RPMI7951 (cell line): ENCODE results near the gene ZNF777. TPM values are rescaled to one million over a fixed set of nuclear protein-coding genes. Genes with fewer than 3 reads are reported as not detected.

Source experiments
- DNase-seq: peaks from one replicate; pipeline ENCODE4 v3.0.0-alpha.2; 2012; ENCODE audit warnings: low read depth
- total RNA-seq: library from RNA; depleted of rRNA; stranded (reverse); fragments of >200 nt; shearing (Covaris generic); gene quantifications from 2 replicates; pipeline ENCODE4 v1.2.3, GENCODE V29; 2014

ZNF777 gene
- total RNA-seq, 1 experiment from 2014 or later = 5.8 TPM

DNA sequence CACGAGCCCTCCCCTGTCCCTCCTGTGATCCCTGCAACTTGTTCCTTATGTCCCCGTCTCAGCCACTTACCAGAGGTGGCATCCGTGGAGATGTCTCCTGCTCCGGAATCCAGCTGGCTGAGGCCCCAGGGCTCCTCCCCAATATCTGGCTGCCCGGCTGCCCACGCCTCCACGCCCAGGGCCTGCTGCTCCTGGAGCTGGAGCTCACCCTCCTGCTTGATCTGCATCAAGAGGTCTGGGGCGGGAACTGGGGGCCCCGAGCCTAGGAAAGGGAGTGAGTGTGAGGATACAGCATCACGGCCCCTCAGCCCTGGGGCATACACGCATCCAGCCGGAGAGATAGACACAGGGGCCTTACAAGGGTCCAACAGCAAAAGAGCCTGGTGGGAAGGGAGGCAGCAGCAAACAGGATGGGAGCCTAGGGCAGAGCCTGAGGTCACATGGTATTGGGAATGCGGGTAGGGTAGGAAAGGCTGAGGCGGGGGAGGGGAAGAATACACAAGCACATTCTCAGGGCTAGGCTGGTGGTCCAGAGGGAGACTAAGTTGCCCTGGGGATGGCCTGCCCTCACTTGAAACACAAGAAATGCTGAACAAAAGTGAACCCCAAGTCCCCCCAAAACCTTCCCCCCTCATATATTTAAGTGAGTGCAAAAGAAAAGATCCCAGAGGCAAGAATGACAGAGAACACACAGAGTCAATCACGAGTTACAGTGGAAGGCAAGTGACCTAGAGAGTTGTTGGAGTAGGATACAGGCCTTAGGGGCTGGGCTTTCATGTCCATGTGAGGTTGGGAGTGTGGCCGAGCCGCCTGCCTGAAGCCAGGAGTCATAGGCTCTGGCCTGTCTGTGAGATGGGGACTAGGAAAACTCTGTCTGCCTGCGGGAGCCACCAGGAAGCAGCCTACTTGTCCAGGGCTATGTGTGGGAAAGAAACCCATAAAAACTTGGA lies 16.9 kb upstream of the ZNF777 start:
- no peak for DNase-seq

DNA sequence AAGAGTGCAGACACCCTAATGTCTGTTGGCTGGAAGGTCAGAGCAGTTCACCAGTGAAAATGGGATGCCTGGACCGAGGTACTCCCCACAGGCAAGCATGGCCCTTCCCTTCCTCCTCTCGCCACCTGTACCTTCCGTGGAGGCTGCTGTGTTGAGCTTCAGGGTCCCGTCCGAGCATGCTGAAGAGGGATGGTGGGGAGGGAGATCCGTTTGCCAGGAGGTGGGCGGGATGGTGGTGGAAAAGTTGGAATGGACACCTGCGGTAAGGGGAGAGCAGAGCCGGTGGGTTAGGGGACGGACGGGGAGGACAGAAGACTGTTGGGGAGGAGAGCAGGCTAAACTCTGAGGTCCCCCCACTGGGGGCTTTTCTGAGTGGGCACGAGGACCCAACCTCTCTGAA lies 15.9 kb upstream of the ZNF777 start:
- no peak for DNase-seq

DNA sequence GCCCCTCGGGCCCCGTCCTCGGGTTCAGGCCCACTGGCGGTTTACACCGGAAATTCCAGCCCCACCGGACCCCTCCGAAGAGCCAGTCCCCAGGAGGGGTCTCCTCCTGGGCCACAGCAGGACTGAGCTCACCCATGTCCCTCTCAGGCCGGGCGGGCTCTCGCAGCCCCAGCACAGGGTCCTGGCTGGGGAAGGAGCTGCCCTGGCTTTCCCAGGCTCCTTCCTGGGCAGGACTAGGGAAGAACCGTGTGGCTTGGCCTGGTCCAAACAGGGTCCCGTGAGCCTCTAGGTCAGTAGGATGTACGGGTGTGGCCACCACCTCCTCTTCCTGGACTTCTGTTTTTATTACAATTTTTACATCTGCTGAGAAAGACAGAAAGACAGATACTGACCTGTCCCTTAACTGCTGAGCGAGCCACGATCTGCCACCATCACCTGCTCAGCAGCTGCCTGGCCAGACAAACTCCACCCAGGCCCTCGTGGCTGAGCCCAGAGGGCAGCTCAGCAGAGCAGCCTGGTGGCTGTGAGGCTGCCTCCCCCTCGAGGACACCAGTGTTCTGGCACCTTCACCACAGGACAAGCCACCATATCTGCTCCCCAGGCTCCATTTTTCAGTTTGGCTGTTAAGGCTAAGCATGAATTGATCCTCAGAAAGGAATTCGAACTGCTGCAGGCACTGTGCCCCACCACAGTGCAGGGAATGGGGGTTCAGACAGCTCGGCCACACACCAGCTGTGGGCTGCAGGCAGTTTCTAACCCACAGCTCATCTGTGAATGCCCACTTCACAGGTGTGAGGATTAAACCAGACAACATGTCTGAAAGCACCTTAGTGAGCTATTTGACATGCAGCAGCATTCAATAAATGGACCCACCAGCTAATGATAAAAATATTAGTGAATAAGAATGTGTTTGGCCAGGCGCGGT lies 14.5 kb upstream of the ZNF777 start:
- no peak for DNase-seq

DNA sequence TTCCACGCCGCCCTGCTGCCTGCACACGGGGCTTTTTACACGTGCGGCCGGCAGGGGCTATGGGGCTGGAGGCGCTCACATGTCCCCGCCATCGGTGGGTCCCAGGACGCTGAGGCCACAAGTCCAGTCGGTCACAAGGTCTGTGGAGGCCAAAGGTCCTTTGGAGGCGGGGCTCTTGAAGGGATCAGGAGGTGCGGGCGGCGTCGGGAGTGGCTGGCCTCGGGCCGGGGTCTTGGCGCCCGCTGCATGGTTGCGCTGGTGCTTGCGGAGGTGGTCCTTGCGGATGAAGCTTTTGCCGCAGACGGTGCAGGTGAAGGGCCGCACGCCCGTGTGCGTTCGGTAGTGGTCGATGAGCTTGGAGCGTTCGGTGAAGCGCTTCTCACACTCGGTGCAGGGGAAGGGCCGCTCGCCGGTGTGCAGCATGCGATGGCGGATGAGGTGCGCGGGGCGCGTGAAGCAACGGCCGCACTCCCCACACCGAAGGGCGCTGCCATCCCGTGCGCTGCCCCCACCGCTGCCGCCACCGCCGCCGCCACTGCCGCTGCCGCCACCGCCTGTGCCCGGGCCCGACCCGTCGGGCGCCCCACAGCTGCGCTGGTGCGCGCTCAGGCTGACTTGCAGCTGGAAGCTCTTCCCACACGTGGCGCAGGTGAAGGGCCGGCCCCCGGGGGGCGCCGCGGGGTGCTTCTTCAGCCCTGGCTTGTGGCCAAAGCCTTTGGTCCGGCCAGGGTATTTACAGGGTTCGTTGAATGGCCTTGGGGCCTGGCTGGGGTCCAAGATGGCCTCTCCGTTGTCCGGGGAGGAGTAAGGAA lies 13.7 kb upstream of the ZNF777 start:
- no peak for DNase-seq

DNA sequence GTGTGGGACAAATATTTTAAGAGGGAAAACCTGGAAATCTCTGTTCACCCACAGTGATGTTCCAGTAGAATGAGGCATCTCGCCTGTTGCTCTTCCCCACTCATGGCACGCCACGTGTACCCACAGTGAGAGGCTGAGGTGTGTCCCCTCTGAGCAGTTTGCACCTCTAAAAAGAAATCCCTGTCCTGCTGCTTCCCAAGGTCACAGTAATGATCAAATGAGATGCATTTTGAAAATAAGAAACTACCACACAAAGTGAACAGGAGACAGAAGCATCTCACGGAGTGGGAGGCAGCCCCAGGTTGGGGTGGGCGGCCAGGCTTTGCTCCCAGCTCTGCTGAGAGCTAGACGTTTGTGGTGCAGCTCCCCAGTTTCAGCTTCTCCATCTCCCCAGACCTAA lies 12.4 kb upstream of the ZNF777 start:
- DNase-seq = no peak

DNA sequence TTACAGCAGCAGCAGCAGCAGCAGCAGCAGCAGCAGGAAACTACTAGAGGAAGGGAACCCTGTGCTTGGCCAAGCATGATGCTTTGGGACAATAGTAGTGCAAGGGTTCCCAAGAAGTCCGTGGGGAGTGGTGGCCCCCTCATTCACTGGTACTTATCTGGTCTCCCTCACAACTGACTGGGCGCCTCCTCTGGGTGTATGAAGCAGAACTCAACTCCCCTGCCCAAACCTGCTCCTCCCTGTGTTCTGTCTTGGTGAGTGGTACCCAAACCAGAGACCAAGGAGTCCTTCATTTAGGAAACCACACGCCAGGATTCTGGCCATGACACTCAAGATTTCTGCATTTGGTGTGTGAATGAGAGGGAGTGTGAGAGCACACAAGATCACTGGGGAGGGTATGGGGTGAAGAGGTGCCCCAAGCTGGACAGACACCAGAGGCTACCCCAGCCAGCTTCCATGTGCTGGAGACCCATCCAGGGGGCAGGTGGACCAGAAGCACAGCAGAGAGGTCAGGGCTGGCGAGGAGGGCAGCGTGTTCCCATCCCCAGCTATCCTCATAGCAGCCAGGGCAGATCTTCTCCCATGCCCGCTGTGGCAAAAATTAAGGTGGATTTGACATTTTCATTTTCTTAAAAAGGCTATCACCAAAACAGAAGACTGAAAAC lies 10.6 kb upstream of the ZNF777 start:
- DNase-seq = no peak

DNA sequence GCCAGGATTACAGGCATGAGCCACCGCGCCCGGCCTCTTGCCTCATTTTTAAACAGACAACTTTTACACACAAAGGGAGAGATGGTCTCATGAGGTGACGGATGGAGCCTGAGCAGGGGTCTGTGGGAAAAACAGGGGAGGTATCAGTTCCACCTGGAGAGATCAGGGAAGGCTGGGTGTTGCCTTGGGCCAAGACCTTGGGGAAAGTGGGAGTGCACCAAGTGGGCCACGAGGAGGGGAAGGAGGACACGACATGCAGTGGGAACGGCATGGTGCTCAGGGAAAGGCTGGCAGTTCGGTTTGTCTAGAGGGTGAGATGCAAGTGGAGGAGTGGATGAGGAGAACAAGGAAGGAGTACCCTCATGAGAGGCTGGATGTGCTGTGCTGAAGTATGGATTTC lies 8.9 kb upstream of the ZNF777 start:
- no peak for DNase-seq

GRCh38 chr7:149468208-149468607 lies 7.3 kb upstream of the ZNF777 start:
- DNase-seq = peak; percentile 24

- DNase-seq = no peak
Measured at GRCh38 chr7:149467321-149467859, 6.5 kb upstream of the ZNF777 start.

GRCh38 chr7:149466364-149466763 lies 5.5 kb upstream of the ZNF777 start:
- DNase-seq = no peak

DNA sequence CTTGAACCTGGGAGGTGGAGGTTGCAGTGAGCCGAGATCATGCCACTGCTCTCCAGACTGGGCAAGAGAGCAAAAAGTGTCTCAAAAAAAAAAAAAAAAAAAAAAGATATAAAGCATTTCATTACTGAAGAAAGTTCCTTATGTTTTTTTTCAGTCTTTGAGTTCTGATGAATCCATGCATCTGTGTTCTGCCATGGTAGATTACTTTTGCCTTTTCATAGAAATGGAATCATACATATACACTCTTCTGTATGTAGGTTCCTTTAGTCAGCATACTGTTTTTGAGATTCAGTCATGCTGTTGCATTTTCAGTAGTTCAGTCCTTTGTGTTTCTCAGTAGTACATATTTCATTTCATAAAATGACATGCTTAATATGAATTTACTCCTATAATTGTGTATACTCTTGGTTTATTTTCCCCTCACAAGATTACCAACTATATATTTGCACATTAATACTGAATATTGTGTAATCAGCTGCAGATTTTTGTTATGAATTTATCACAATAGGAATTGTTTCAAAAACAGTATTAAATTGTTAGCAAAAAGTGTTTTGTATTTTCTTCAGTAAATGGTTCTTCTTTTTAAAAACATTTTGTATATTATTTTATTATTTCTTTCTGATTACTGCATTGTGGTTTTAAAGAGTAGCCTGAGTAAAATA lies 2.8 kb upstream of the ZNF777 start:
- no peak for DNase-seq

DNA sequence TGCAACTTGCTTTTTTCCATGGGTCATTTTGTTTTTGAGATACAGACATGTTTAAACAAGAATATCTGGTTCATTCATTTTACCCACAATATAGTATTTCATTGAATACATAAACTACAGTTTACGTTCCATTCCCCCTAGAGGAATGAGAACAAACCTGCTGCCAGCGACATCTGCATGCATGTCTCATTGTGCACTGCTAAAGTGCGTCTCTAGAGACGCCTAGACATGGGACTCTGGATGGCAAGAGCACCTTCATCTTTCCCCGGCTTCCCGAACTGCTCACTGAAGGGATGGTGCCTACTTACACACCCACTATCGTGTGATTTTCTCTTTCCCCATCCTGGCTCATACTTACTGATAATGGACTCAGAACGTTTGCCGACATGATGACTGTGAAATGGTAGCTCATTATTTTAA lies 1.2 kb upstream of the ZNF777 start:
- no peak for DNase-seq

DNA sequence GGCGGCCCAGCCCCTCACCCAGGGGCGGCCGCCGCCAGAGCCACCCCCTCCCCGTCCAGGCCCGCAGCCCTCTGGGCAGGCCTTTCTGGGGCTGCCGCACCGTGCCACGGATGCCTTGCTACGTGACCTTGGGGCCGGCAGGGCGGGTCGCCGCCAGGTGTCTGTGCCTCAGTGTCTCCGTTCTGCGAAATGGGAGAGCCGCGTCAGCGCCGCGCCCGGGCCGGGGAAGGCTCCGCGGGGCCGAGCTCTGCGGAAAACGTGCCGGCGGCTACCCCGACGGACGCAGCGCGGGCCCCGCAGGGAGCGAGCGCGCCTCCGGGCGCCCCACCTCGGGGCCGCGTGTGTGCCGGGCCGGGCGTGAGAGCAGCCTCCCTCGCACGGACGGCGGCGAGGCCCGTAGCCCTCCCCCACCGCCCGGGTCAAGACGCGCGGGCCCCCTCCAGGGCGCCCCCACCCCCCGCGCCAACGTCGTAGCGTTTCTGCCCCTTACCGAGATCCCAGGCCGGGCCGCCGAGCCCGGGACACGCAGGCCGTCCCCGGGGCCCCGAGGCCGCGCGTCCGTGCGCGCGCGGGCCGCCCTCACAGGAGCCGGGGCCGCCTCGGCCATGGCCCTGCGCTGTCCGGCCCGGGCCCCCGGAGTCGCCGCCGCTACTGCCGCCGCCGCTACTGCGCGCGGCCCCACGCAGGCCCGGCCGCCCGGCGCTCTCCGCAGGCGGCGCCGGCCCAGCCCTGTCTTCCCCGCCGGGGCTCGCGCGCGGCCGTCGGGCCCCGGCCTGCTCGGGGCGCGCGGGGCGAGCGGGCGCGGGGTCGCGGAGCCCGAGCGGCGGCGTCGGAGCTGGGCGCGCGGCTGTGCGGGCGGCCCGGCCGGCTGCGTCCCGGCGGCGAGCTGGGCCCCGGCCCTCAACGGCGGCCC lies 1.1 kb downstream of the ZNF777 start:
- peak; percentile 21 for DNase-seq

DNA sequence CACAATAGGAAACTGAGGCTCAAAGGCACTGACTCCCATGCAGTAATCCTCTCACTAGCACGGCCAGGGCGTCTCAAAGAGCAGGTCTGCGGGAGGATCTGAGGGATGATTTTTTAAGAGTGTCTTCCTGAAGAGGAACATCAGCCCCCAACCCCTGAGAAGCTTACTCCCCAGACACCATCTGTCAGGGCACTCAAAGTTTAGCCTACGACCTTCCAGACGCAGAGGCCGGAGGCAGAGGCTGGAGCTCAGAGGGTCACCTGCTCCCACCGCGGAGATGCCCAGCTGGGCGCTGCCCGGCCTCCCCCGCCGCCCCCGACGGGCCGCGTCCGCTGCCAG lies 1.7 kb downstream of the ZNF777 start:
- DNase-seq = no peak

GRCh38 chr7:149458235-149458634 lies 2.6 kb downstream of the ZNF777 start:
- DNase-seq = no peak

DNA sequence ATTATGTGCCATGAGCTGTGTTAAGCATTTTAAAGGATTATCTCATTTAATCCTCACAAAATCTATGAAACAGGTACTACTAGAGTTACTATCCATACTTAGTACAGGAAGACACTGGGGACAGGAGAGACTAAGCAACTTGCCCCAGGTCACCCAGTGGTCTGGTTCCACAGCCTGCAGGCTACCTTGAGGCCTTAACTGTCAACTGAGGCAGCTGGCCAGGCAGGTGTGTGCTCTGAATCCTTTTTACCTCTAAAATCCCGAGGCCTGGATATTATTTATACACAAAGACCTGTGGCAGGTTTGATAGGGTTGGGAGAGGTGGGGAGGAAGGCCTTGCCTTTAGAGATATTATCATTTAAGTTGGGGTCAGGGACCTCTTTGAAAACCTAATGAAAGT lies 3.1 kb downstream of the ZNF777 start:
- DNase-seq = no peak

DNA sequence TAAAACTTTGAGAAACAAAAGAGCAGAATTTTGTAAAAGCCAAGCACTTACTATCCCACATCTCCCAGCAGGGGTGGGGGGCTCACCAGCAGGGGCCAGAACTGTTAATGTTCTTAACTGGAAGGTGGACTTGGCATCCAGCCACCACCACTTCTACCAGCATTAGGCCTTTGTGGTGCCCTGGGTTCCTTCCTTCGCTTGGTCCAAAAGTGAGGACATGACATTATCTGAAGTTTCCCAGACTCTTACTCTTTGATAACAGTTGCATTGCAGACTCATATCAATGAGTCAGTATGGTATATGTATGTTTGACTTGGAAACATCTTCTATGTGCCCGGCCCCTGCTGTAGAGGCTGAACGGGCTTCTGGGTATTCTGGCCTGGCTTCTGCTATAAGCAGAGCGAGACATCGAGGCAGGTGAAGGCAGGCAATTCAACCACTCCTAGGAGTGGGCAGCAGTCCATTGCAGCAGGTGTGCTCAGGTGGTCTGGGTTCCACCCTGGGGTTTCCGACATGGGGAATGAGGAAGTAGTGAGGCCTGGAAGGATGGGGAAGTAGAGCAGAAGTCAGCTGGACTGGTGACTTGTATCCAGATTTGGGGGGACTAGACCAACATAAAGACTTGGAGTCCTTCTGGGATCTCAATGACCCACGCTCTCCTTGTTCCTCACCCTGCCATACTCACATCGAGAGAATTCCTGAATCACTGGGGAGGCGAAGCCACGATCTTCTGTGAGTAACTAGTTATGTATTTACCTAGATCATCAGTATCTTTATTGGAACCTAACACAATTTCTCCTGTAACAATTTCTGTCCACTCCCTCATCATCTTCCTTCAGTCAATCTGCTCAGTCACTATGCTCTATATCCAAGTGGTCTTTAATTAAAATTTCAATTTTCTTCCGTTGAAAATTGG lies 4.1 kb downstream of the ZNF777 start:
- DNase-seq = no peak
